WTC11 (cell line): ENCODE data around the gene TMEM167A. TPM values are rescaled to one million over a fixed set of nuclear protein-coding genes. Genes with fewer than 3 reads are reported as not detected.

Experiments used
- ATAC-seq: fragments of 200-7000 bp; cut with Tn5 transposase; 2 replicates; pipeline ENCODE4 v1.10.0; 2021; ENCODE audit warnings: mild to moderate bottlenecking, moderate library complexity
- CTCF ChIA-PET: fragments of 300-600 bp; sonication (Branson Sonifier 250); formaldehyde crosslinking; loops from one replicate; lab custom pipeline; 2021; ENCODE audit warnings: antibody characterized with exemption; lab: Charles Lee
- POLR2A ChIA-PET: fragments of 350-600 bp; sonication (Branson Sonifier 250); formaldehyde crosslinking; loops from one replicate; lab custom pipeline; 2021; ENCODE audit warnings: antibody characterized with exemption; lab: Charles Lee
- DNase-seq: peaks from one replicate; pipeline ENCODE4 v3.0.0; 2021; ENCODE audit warnings: low spot score
- H3K27ac Mint-ChIP-seq: 2 replicates; pipeline ENCODE4 v1.8.0; 2021; ENCODE audit warnings: mixed read lengths
- H3K27me3 Mint-ChIP-seq: 2 replicates; pipeline ENCODE4 v1.8.0; 2021; ENCODE audit warnings: low read depth, mild to moderate bottlenecking, moderate library complexity, mixed read lengths
- H3K36me3 Mint-ChIP-seq: 2 replicates; pipeline ENCODE4 v1.8.0; 2021; ENCODE audit warnings: mixed read lengths
- H3K4me1 Mint-ChIP-seq: 2 replicates; pipeline ENCODE4 v1.8.0; 2022; ENCODE audit warnings: mixed read lengths
- H3K4me3 Mint-ChIP-seq: 2 replicates; pipeline ENCODE4 v1.8.0; 2021; ENCODE audit warnings: mild to moderate bottlenecking, moderate library complexity, mixed read lengths
- H3K9me3 Mint-ChIP-seq: 2 replicates; pipeline ENCODE4 v1.8.0; 2021; ENCODE audit warnings: mixed read lengths
- CREB1 ChIP-seq: sonication (generic); formaldehyde crosslinking; IDR thresholded peaks from 2 replicates; pipeline ENCODE4 v1.8.0; 2023; ENCODE audit warnings: mild to moderate bottlenecking, missing genetic modification reagents
- CREM ChIP-seq: sonication (generic); formaldehyde crosslinking; IDR thresholded peaks from 2 replicates; pipeline ENCODE4 v1.8.1; 2022; ENCODE audit warnings: mild to moderate bottlenecking, missing genetic modification reagents, moderate library complexity
- ESRRA ChIP-seq: sonication (generic); formaldehyde crosslinking; IDR thresholded peaks from 2 replicates; pipeline ENCODE4 v1.8.1; 2022; ENCODE audit warnings: mild to moderate bottlenecking, missing genetic modification reagents, borderline replicate concordance
- FOXK1 ChIP-seq: sonication (generic); formaldehyde crosslinking; IDR thresholded peaks from 2 replicates; pipeline ENCODE4 v1.8.0; 2022; ENCODE audit warnings: mild to moderate bottlenecking, moderate library complexity, missing genetic modification reagents
- GABPB1 ChIP-seq: sonication (generic); formaldehyde crosslinking; IDR thresholded peaks from 2 replicates; pipeline ENCODE4 v1.8.1; 2023; ENCODE audit warnings: mild to moderate bottlenecking, missing genetic modification reagents
- JAZF1 ChIP-seq: fragments of 250-450 bp; sonication (Bioruptor Pico); IDR thresholded peaks from 2 replicates; pipeline ENCODE4 v1.9.0; 2021; ENCODE audit warnings: moderate library complexity, mild to moderate bottlenecking, inconsistent platforms
- MXD4 ChIP-seq: fragments of 250-450 bp; sonication (Bioruptor Pico); IDR thresholded peaks from 2 replicates; pipeline ENCODE4 v1.8.0; 2021; ENCODE audit warnings: mild to moderate bottlenecking, moderate library complexity, borderline replicate concordance
- MYBL2 ChIP-seq: sonication (generic); formaldehyde crosslinking; IDR thresholded peaks from 2 replicates; pipeline ENCODE4 v1.8.1; 2023; ENCODE audit warnings: mild to moderate bottlenecking, moderate library complexity, missing genetic modification reagents
- NFE2L1 ChIP-seq: sonication (generic); formaldehyde crosslinking; IDR thresholded peaks from 2 replicates; pipeline ENCODE4 v1.8.1; 2023; ENCODE audit warnings: missing genetic modification reagents
- OVOL2 ChIP-seq: fragments of 250-450 bp; sonication (Bioruptor Pico); IDR thresholded peaks from 2 replicates; pipeline ENCODE4 v1.9.0; 2021; ENCODE audit warnings: mild to moderate bottlenecking, borderline replicate concordance
- ZNF396 ChIP-seq: fragments of 250-450 bp; sonication (Bioruptor Pico); IDR thresholded peaks from 2 replicates; pipeline ENCODE4 v1.8.0; 2021; ENCODE audit warnings: mild to moderate bottlenecking, moderate library complexity, borderline replicate concordance
- ZNF416 ChIP-seq: fragments of 250-450 bp; sonication (Bioruptor Pico); IDR thresholded peaks from 2 replicates; pipeline ENCODE4 v1.9.0; 2021; ENCODE audit warnings: mild to moderate bottlenecking, inconsistent platforms
- total RNA-seq: library from RNA; stranded (reverse); gene quantifications from 3 replicates; pipeline ENCODE4 v1.2.3, GENCODE V29; 2021
- TF ChIP-seq, protein P1 (sequence below): sonication (generic); formaldehyde crosslinking; IDR thresholded peaks from 2 replicates; pipeline ENCODE4 v1.8.0; 2022; ENCODE audit warnings: missing genetic modification reagents
- TF ChIP-seq, protein P2 (sequence below): sonication (generic); formaldehyde crosslinking; conservative IDR thresholded peaks from 2 replicates; pipeline ENCODE4 v1.8.1; 2023; ENCODE audit warnings: mild to moderate bottlenecking, low read depth, missing genetic modification reagents, moderate library complexity
- TF ChIP-seq, protein P3 (sequence below): fragments of 250-450 bp; sonication (Bioruptor Pico); IDR thresholded peaks from 2 replicates; pipeline ENCODE4 v1.9.0; 2021; ENCODE audit warnings: mild to moderate bottlenecking
- TF ChIP-seq, protein P4 (sequence below): sonication (generic); formaldehyde crosslinking; IDR thresholded peaks from 2 replicates; pipeline ENCODE4 v1.8.1; 2023; ENCODE audit warnings: mild to moderate bottlenecking, missing genetic modification reagents
- TF ChIP-seq, protein P5 (sequence below): sonication (generic); formaldehyde crosslinking; IDR thresholded peaks from 2 replicates; pipeline ENCODE4 v1.8.1; 2023; ENCODE audit warnings: mild to moderate bottlenecking, missing genetic modification reagents

Gene TMEM167A
- total RNA-seq, 1 experiment from 2014 or later = 165 TPM

DNA sequence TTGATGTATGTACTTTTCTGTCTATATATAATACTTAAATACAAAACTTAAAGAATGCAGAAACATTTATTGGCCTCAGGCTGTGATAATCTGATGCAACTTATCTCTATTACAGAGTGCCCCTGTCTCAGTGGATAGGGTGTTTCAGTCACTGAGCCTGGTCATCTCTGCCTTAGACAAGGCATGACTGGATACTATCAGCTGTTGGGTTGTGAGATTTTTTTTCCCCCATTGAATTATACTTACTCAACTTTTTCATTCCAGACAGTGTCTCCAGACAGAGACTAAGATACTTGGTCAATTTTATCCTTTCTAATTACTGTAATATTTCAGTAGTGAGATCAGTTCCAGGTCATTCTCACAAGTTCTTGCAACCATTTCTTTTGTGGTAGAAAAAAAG is 26.8 kb upstream of the TMEM167A start:
- Mint-ChIP-seq H3K9me3 (no peaks in the 10 kb centered on the region), H3K27me3 (no peaks in the 10 kb centered on the region), H3K4me3 (no peak overlapping the region), H3K4me1 (peaks cover 9% of the 10 kb centered on the region), H3K27ac (no peak overlapping the region), H3K36me3 (no peaks in the 10 kb centered on the region)
- TF ChIP-seq FOXK1 (no peak), OVOL2 (no peak), JAZF1 (no peak), ESRRA (CRISPR knock-in tag) (no peak), NFE2L1 (CRISPR knock-in tag) (no peak), ZNF396 (no peak), MXD4 (CRISPR knock-in tag) (no peak), CREB1 (CRISPR knock-in tag) (no peak), MYBL2 (CRISPR knock-in tag) (no peak), CREM (CRISPR knock-in tag) (no peak), GABPB1 (CRISPR knock-in tag) (no peak), ZNF416 (CRISPR knock-in tag) (no peak)
- TF ChIP-seq, protein P1, sequence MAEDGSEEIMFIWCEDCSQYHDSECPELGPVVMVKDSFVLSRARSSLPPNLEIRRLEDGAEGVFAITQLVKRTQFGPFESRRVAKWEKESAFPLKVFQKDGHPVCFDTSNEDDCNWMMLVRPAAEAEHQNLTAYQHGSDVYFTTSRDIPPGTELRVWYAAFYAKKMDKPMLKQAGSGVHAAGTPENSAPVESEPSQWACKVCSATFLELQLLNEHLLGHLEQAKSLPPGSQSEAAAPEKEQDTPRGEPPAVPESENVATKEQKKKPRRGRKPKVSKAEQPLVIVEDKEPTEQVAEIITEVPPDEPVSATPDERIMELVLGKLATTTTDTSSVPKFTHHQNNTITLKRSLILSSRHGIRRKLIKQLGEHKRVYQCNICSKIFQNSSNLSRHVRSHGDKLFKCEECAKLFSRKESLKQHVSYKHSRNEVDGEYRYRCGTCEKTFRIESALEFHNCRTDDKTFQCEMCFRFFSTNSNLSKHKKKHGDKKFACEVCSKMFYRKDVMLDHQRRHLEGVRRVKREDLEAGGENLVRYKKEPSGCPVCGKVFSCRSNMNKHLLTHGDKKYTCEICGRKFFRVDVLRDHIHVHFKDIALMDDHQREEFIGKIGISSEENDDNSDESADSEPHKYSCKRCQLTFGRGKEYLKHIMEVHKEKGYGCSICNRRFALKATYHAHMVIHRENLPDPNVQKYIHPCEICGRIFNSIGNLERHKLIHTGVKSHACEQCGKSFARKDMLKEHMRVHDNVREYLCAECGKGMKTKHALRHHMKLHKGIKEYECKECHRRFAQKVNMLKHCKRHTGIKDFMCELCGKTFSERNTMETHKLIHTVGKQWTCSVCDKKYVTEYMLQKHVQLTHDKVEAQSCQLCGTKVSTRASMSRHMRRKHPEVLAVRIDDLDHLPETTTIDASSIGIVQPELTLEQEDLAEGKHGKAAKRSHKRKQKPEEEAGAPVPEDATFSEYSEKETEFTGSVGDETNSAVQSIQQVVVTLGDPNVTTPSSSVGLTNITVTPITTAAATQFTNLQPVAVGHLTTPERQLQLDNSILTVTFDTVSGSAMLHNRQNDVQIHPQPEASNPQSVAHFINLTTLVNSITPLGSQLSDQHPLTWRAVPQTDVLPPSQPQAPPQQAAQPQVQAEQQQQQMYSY = no peak
- TF ChIP-seq, protein P2, sequence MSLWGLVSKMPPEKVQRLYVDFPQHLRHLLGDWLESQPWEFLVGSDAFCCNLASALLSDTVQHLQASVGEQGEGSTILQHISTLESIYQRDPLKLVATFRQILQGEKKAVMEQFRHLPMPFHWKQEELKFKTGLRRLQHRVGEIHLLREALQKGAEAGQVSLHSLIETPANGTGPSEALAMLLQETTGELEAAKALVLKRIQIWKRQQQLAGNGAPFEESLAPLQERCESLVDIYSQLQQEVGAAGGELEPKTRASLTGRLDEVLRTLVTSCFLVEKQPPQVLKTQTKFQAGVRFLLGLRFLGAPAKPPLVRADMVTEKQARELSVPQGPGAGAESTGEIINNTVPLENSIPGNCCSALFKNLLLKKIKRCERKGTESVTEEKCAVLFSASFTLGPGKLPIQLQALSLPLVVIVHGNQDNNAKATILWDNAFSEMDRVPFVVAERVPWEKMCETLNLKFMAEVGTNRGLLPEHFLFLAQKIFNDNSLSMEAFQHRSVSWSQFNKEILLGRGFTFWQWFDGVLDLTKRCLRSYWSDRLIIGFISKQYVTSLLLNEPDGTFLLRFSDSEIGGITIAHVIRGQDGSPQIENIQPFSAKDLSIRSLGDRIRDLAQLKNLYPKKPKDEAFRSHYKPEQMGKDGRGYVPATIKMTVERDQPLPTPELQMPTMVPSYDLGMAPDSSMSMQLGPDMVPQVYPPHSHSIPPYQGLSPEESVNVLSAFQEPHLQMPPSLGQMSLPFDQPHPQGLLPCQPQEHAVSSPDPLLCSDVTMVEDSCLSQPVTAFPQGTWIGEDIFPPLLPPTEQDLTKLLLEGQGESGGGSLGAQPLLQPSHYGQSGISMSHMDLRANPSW = no peak
- TF ChIP-seq, protein P3, sequence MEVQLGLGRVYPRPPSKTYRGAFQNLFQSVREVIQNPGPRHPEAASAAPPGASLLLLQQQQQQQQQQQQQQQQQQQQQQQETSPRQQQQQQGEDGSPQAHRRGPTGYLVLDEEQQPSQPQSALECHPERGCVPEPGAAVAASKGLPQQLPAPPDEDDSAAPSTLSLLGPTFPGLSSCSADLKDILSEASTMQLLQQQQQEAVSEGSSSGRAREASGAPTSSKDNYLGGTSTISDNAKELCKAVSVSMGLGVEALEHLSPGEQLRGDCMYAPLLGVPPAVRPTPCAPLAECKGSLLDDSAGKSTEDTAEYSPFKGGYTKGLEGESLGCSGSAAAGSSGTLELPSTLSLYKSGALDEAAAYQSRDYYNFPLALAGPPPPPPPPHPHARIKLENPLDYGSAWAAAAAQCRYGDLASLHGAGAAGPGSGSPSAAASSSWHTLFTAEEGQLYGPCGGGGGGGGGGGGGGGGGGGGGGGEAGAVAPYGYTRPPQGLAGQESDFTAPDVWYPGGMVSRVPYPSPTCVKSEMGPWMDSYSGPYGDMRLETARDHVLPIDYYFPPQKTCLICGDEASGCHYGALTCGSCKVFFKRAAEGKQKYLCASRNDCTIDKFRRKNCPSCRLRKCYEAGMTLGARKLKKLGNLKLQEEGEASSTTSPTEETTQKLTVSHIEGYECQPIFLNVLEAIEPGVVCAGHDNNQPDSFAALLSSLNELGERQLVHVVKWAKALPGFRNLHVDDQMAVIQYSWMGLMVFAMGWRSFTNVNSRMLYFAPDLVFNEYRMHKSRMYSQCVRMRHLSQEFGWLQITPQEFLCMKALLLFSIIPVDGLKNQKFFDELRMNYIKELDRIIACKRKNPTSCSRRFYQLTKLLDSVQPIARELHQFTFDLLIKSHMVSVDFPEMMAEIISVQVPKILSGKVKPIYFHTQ (CRISPR knock-in tag) = no peak
- TF ChIP-seq, protein P4, sequence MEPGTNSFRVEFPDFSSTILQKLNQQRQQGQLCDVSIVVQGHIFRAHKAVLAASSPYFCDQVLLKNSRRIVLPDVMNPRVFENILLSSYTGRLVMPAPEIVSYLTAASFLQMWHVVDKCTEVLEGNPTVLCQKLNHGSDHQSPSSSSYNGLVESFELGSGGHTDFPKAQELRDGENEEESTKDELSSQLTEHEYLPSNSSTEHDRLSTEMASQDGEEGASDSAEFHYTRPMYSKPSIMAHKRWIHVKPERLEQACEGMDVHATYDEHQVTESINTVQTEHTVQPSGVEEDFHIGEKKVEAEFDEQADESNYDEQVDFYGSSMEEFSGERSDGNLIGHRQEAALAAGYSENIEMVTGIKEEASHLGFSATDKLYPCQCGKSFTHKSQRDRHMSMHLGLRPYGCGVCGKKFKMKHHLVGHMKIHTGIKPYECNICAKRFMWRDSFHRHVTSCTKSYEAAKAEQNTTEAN = no peak
- TF ChIP-seq, protein P5, sequence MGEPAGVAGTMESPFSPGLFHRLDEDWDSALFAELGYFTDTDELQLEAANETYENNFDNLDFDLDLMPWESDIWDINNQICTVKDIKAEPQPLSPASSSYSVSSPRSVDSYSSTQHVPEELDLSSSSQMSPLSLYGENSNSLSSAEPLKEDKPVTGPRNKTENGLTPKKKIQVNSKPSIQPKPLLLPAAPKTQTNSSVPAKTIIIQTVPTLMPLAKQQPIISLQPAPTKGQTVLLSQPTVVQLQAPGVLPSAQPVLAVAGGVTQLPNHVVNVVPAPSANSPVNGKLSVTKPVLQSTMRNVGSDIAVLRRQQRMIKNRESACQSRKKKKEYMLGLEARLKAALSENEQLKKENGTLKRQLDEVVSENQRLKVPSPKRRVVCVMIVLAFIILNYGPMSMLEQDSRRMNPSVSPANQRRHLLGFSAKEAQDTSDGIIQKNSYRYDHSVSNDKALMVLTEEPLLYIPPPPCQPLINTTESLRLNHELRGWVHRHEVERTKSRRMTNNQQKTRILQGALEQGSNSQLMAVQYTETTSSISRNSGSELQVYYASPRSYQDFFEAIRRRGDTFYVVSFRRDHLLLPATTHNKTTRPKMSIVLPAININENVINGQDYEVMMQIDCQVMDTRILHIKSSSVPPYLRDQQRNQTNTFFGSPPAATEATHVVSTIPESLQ = no peak
- DNase-seq (no peak), ATAC-seq (no peak)
- ChIA-PET POLR2A (no interaction called here), CTCF (no interaction called here)
